ENCODE results near the gene SMR3B. TPM values are rescaled to one million over a fixed set of nuclear protein-coding genes. Genes with fewer than 3 reads are reported as not detected.

The SMR3B gene
- total and polyA plus RNA-seq, 2 of the 8 experiments (the other 6 are each of a cell fraction or from before 2014, with no cell fraction given), result not detected

DNA sequence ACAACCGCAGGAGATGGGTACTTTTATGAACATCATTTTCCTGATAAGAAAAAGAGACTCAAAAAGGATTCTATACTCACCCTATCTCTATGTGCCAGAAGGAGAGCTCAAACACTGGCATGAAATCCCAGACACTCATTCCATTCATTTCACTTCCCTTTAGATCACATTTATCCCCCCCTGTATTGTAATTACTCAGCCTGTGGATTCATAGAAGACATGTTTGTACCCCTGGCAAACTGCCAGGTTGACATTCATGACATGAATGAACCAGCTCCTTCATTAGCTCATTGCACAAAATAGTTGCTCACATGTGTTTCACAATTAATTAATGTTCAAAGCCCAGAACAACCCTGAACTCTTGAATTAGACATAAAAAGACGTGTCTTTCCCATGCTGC, 17.5 kb upstream of the SMR3B start:
- Histone ChIP-seq H3K4ac (replicated peaks; ENCODE audit: insufficient read length, low read depth, low read length) (no peak overlapping the region), H2BK12ac (ENCODE audit: low read depth, low read length) (no peak overlapping the region), H3K4me2 (ENCODE audit: insufficient read depth in 1 of 2, low read depth in 2 of 2, low read length in 2 of 2) (no peak overlapping the region), H3K27me3 (replicated peaks in 1 of 4; ENCODE audit: control insufficient read depth in 3 of 4, extremely low read depth in 1 of 4, insufficient read depth in 3 of 4, low read length in 3 of 4) (no peaks in the 10 kb centered on the region), H4K5ac (ENCODE audit: insufficient read length, low read depth, low read length) (no peak overlapping the region), H3K23me2 (ENCODE audit: low read depth, low read length) (no peaks in the 10 kb centered on the region), H2BK5ac (ENCODE audit: low read depth, low read length) (no peak overlapping the region), H3K56ac (replicated peaks; ENCODE audit: insufficient read length, low read depth, low read length) (no peak overlapping the region), H3K4me1 (replicated peaks in 1 of 4; ENCODE audit: control insufficient read depth in 3 of 4, insufficient read depth in 4 of 4, low read length in 3 of 4) (no peaks in the 10 kb centered on the region), H2AK5ac (ENCODE audit: low read depth, low read length) (no peak overlapping the region), H3K9me3 (ENCODE audit: insufficient read depth in 2 of 2, low read depth in 1 of 2, low read length in 1 of 2) (no peaks in the 10 kb centered on the region), H3K9ac (replicated peaks in 1 of 4; ENCODE audit: extremely low read depth in 1 of 4, low read depth in 3 of 4, low read length in 3 of 4) (no peak overlapping the region), H3K4me3 (ENCODE audit: extremely low read depth in 1 of 4, insufficient read depth in 2 of 4, low read depth in 3 of 4, low read length in 4 of 4) (no peak overlapping the region), H3K14ac (ENCODE audit: insufficient read length) (no peak overlapping the region), H3K79me1 (ENCODE audit: low read depth, low read length) (no peaks in the 10 kb centered on the region), H3K79me2 (ENCODE audit: control insufficient read depth in 1 of 2, insufficient read depth in 2 of 2, low read length in 2 of 2) (no peaks in the 10 kb centered on the region), H3K27ac (ENCODE audit: low read depth, low read length) (no peak overlapping the region), H4K20me1 (replicated peaks in 1 of 2; ENCODE audit: control insufficient read depth in 1 of 2, insufficient read depth in 2 of 2, low read length in 2 of 2) (no peaks in the 10 kb centered on the region), H3K23ac (ENCODE audit: insufficient read length) (no peak overlapping the region), H3K36me3 (ENCODE audit: control insufficient read depth in 2 of 4, insufficient read depth in 4 of 4, low read length in 3 of 4) (no peaks in the 10 kb centered on the region), H4K91ac (replicated peaks; ENCODE audit: insufficient read length, low read length) (no peak overlapping the region), H3K18ac (ENCODE audit: extremely low read depth, low read length) (no peak overlapping the region), H2BK120ac (replicated peaks; ENCODE audit: low read depth, low read length) (no peak overlapping the region), H2BK20ac (ENCODE audit: low read length) (no peak overlapping the region), H2AFZ (ENCODE audit: low read length) (no peak overlapping the region), H4K8ac (ENCODE audit: extremely low read depth, insufficient read depth, low read length) (no peak overlapping the region), H2BK15ac (ENCODE audit: low read length) (no peak overlapping the region)
- 87% methylated on average over 2 of the region's 2 CpGs; no CpG with 5 or more reads in 1 of the 2 experiments for WGBS, 2 experiments (ENCODE audit: extremely low coverage in 1 of 2, insufficient coverage in 1 of 2, insufficient read length in 1 of 2, insufficient replicate concordance in 2 of 2, low coverage in 1 of 2, low lambda C conversion rate in 2 of 2, missing lambda C conversion rate in 1 of 2)
- no peak for TF ChIP-seq HDAC2 (IDR thresholded peaks at IDR 0.05; ENCODE audit: borderline replicate concordance in 1 of 2, low read depth in 2 of 2, low read length in 2 of 2)
- TF ChIP-seq NRF1 (IDR thresholded peaks at IDR 0.05; ENCODE audit: low read depth, low read length), result no peak
- no peak for TF ChIP-seq SP1 (IDR thresholded peaks at IDR 0.05; ENCODE audit: low read depth, low read length)
- TF ChIP-seq CTBP2 (IDR thresholded peaks at IDR 0.05; ENCODE audit: borderline replicate concordance, insufficient read depth, insufficient read length, low read length), result no peak
- no peak for TF ChIP-seq SP2 (IDR thresholded peaks at IDR 0.05; ENCODE audit: low read length)
- TF ChIP-seq SIN3A (conservative IDR thresholded peaks at IDR 0.05 in 1 of 2, IDR thresholded peaks at IDR 0.05 in 1 of 2; ENCODE audit: low read depth in 1 of 2, low read length in 2 of 2), result no peak
- no peak for TF ChIP-seq RFX5 (IDR thresholded peaks at IDR 0.05; ENCODE audit: borderline replicate concordance, low read depth, low read length)
- FAIRE-seq (no peak), DNase-seq (ENCODE audit: low read depth in 1 of 2, low spot score in 2 of 2) (no peak)
- CTCF ChIA-PET (ENCODE audit: partially characterized antibody), result interaction anchor here (1.1 kb wide), 1 partner anchor 20 kb away, joined by 3 read pairs; no protein-coding TSS in a partner anchor
- POLR2A ChIA-PET (ENCODE audit: partially characterized antibody), result no interaction called here

Measured in H1 (cell line).